ENCODE results near the gene PGPEP1. TPM values are rescaled to one million over a fixed set of nuclear protein-coding genes. Genes with fewer than 3 reads are reported as not detected.

PGPEP1 gene
- total and polyA plus RNA-seq, 10 of the 15 experiments (the other 5 are each of a cell fraction or from before 2014, with no cell fraction given) = 13.8 to 39.4 (median 17.0) TPM

DNA sequence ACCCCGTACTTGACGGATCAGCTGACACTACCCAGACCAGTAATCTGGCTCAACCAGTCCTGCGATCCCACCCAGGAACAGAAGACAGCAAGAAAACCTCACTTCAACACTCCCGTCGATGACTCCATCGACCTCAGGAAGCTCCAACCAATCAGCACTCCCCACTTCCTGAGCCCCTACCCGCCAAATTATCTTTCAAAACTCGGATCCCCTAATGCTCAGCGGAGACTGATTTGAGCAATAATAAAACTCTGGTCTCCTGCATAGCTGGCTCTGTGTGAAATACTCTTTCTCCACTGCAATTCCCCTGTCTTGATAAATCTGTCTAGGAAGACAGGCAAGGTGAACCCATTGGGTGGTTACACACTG, 18.7 kb upstream of the PGPEP1 start:
- DNase-seq (ENCODE audit: low read depth, low spot score) = no peak
- Histone ChIP-seq H3K79me2 (ENCODE audit: control insufficient read depth, insufficient read depth, low read length) (peaks cover 45% of the 10 kb centered on the region), H3K27ac (ENCODE audit: control insufficient read depth, insufficient read depth) (peak overlapping the region; percentile 90), H3K4me2 (ENCODE audit: control insufficient read depth, insufficient read depth) (peak overlapping the region; percentile 32), H3K27me3 (replicated peaks in 1 of 2; ENCODE audit: control insufficient read depth in 2 of 2, insufficient read depth in 2 of 2, low read length in 1 of 2) (no peaks in the 10 kb centered on the region), H3K36me3 (ENCODE audit: control insufficient read depth in 2 of 2, insufficient read depth in 2 of 2, low read length in 1 of 2) (peaks cover 2 to 3% of the 10 kb centered on the region in 2 experiments; a peak in 3 of 4 replicates), H3K9ac (ENCODE audit: control insufficient read depth, insufficient read depth, low read length) (peak overlapping the region; percentile 75), H3K4me1 (ENCODE audit: control insufficient read depth, insufficient read depth, low read length) (peaks cover 32% of the 10 kb centered on the region), H3K9me3 (replicated peaks; ENCODE audit: control insufficient read depth, insufficient read depth, low read length) (no peaks in the 10 kb centered on the region; the same call in 2 of the 3 replicates), H2AFZ (ENCODE audit: control insufficient read depth, low read depth, low read length) (no peak overlapping the region), H4K20me1 (ENCODE audit: control insufficient read depth, insufficient read depth) (no peaks in the 10 kb centered on the region), H3K4me3 (peak overlapping the region; percentile 86)
- ChIA-PET POLR2A (interaction anchor here (0.7 to 4.0 kb wide), 10 partner anchors 11 to 117 kb away, joined by 3 to 179 read pairs (median 7); partner anchors contain the start of genes JUND and RAB3A), RAD21 (ENCODE audit: unreplicated experiment) (interaction anchor here (1.2 to 6.0 kb wide), 8 partner anchors 15 to 130 kb away, joined by 4 to 167 read pairs (median 6); partner anchors contain the start of gene JUND), SMC1A (ENCODE audit: uncharacterized antibody, unreplicated experiment) (interaction anchor here (0.7 to 3.8 kb wide), 16 partner anchors 9 to 117 kb away, joined by 3 to 84 read pairs (median 4); partner anchors contain the start of gene JUND), CTCF (interaction anchor here (0.6 to 3.8 kb wide), 15 partner anchors 8 to 136 kb away, joined by 3 to 178 read pairs (median 4); partner anchors contain the start of genes JUND and MPV17L2)
- ATAC-seq = no peak
- 39% methylated on average over 9 of the region's 9 CpGs for WGBS (ENCODE audit: insufficient coverage, insufficient replicate concordance, low lambda C conversion rate, missing lambda C conversion rate)
- no peak for FAIRE-seq
- intact Hi-C loops (cut with micrococcal nuclease; ENCODE audit: unreplicated experiment) (loop anchor here (1.0 kb wide), 1 partner anchor 17 kb away; no protein-coding TSS in a partner anchor), in situ Hi-C loops (cut with MboI) (loop anchor here (5.0 kb wide), 1 partner anchor 44 kb away; no protein-coding TSS in a partner anchor)
- no TSS peak for BruUV-seq (replicated peaks)
- TF ChIP-seq POLR2AphosphoS5 (IDR thresholded peaks at IDR 0.05; ENCODE audit: low read length) (peak; percentile 5; the same call in 1 of the 2 replicates), KDM1A (IDR thresholded peaks at IDR 0.05; ENCODE audit: borderline replicate concordance) (no peak), FOXM1 (IDR thresholded peaks at IDR 0.05; ENCODE audit: low read depth, low read length) (0 out of 2 replicates have a peak, but pooled peaks have one; percentile 10)

DNA sequence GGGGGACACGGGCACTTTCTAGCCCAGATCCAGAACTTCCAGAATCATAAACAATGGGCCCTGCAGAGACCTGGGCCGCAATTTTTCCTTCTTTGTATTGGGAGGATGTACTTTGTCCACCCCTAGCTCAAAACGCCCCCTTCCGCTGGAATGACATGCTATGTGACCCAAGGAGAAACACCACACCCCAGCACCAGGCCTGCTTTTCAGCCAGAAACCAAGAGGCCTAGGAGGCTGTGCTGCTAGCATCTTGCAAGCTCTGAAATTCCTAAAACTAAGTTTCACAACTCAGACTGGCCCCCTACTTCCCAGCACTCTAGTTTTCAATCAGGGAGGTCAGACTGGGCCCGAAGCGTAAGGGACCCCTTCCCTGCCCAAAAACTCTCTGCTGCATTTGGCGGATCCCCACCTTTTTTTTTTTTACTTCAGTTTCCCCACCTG, 18.1 kb upstream of the PGPEP1 start:
- peaks cover 45% of the 10 kb centered on the region for H3K79me2 ChIP-seq (ENCODE audit: control insufficient read depth, insufficient read depth, low read length)
- peak overlapping the region; percentile 75 for H3K9ac ChIP-seq (ENCODE audit: control insufficient read depth, insufficient read depth, low read length)
- peaks cover 2 to 3% of the 10 kb centered on the region in 2 experiments; a peak in 3 of 4 replicates for H3K36me3 ChIP-seq (ENCODE audit: control insufficient read depth in 2 of 2, insufficient read depth in 2 of 2, low read length in 1 of 2)
- no peak for DNase-seq (ENCODE audit: low read depth, low spot score)
- SMC1A ChIA-PET (ENCODE audit: uncharacterized antibody, unreplicated experiment) = interaction anchor here (0.7 to 3.8 kb wide), 14 partner anchors 10 to 94 kb away, joined by 3 to 84 read pairs (median 4); partner anchors contain the start of gene JUND
- POLR2A ChIA-PET = interaction anchor here (0.6 to 4.0 kb wide), 18 partner anchors 10 to 1108 kb away, joined by 3 to 179 read pairs (median 4); partner anchors contain the start of genes JUND, MPV17L2 and RAB3A
- no peak overlapping the region for H2AFZ ChIP-seq (ENCODE audit: control insufficient read depth, low read depth, low read length)
- FAIRE-seq = peak; percentile 49
- CTCF ChIA-PET = interaction anchor here (0.6 to 3.8 kb wide), 22 partner anchors 8 to 299 kb away, joined by 3 to 178 read pairs (median 4); partner anchors contain the start of genes JUND and MPV17L2
- H3K4me3 ChIP-seq = peak overlapping the region; percentile 86
- peak overlapping the region; percentile 32 for H3K4me2 ChIP-seq (ENCODE audit: control insufficient read depth, insufficient read depth)
- no peaks in the 10 kb centered on the region; the same call in 2 of the 3 replicates for H3K9me3 ChIP-seq (replicated peaks; ENCODE audit: control insufficient read depth, insufficient read depth, low read length)
- BruUV-seq (replicated peaks) = TSS peak; percentile 85
- in situ Hi-C loops (cut with MboI) (loop anchor here (5.0 kb wide), 1 partner anchor 45 kb away; no protein-coding TSS in a partner anchor), intact Hi-C loops (cut with micrococcal nuclease; ENCODE audit: unreplicated experiment) (loop anchor here (1.0 kb wide), 1 partner anchor 18 kb away; no protein-coding TSS in a partner anchor)
- peaks cover 32% of the 10 kb centered on the region for H3K4me1 ChIP-seq (ENCODE audit: control insufficient read depth, insufficient read depth, low read length)
- 0% methylated on average over 7 of the region's 7 CpGs for WGBS (ENCODE audit: insufficient coverage, insufficient replicate concordance, low lambda C conversion rate, missing lambda C conversion rate)
- ATAC-seq = peak; percentile 63
- no peaks in the 10 kb centered on the region for H3K27me3 ChIP-seq (replicated peaks in 1 of 2; ENCODE audit: control insufficient read depth in 2 of 2, insufficient read depth in 2 of 2, low read length in 1 of 2)
- peak overlapping the region; percentile 90 for H3K27ac ChIP-seq (ENCODE audit: control insufficient read depth, insufficient read depth)
- RAD21 ChIA-PET (ENCODE audit: unreplicated experiment) = interaction anchor here (0.9 to 6.0 kb wide), 13 partner anchors 15 to 131 kb away, joined by 3 to 167 read pairs (median 4); partner anchors contain the start of gene JUND
- H4K20me1 ChIP-seq (ENCODE audit: control insufficient read depth, insufficient read depth) = no peaks in the 10 kb centered on the region
- no peak for TF ChIP-seq TCF7 (IDR thresholded peaks at IDR 0.05; ENCODE audit: borderline replicate concordance)
- TF ChIP-seq ZNF24 (IDR thresholded peaks at IDR 0.05) = no peak
- TF ChIP-seq RUNX3 (IDR thresholded peaks at IDR 0.05; ENCODE audit: low read length) = no peak
- no peak for TF ChIP-seq CBX3 (IDR thresholded peaks at IDR 0.05; ENCODE audit: borderline replicate concordance, low read depth)
- no peak for TF ChIP-seq ZNF384 (IDR thresholded peaks at IDR 0.05; ENCODE audit: borderline replicate concordance, low read depth, low read length)
- no peak for TF ChIP-seq NBN (IDR thresholded peaks at IDR 0.05)
- TF ChIP-seq ESRRA (IDR thresholded peaks at IDR 0.05; ENCODE audit: low read length) = no peak
- TF ChIP-seq NFYA (IDR thresholded peaks at IDR 0.05; ENCODE audit: borderline replicate concordance, low read depth, low read length) = no peak
- TF ChIP-seq HDGF (IDR thresholded peaks at IDR 0.05) = no peak
- TF ChIP-seq TCF3 (IDR thresholded peaks at IDR 0.05; ENCODE audit: borderline replicate concordance, insufficient read depth, low read depth, low read length) = no peak
- peak; percentile 43; the same call in 1 of the 2 replicates for TF ChIP-seq RAD21 (IDR thresholded peaks at IDR 0.05; ENCODE audit: insufficient read depth, low read depth, low read length)
- no peak for TF ChIP-seq EGR1 (IDR thresholded peaks at IDR 0.05; ENCODE audit: borderline replicate concordance in 1 of 2, low read depth in 2 of 2, low read length in 2 of 2)
- TF ChIP-seq TAF1 (IDR thresholded peaks at IDR 0.05; ENCODE audit: borderline replicate concordance, low read depth, low read length) = no peak
- TF ChIP-seq ASH2L (IDR thresholded peaks at IDR 0.05; ENCODE audit: borderline replicate concordance, low read depth) = no peak
- TF ChIP-seq NR2C1 (IDR thresholded peaks at IDR 0.05) = no peak
